COR-L47 (cell line): ENCODE results near the gene EVPL.
A peak's percentile ranks its signal among the peaks of the same experiment; 100 is the strongest.
"Not testable (repeated sequence)": the region's sequence is repeated elsewhere in the genome, so short reads cannot be mapped to it uniquely, and the experiment has no call there.

Experiments used
- DNase-seq: peaks from one replicate; lab custom pipeline; 2025; lab: John Stamatoyannopoulos, UW

Gene EVPL

GRCh38 chr17:76027159-76027839 lies at the start of gene EVPL:
Gene EVPL, minus strand, starts transcription at chr17:76027306. Its CDS starts 108 bp downstream, at chr17:76027198.
- DNase-seq: no peak

DNA sequence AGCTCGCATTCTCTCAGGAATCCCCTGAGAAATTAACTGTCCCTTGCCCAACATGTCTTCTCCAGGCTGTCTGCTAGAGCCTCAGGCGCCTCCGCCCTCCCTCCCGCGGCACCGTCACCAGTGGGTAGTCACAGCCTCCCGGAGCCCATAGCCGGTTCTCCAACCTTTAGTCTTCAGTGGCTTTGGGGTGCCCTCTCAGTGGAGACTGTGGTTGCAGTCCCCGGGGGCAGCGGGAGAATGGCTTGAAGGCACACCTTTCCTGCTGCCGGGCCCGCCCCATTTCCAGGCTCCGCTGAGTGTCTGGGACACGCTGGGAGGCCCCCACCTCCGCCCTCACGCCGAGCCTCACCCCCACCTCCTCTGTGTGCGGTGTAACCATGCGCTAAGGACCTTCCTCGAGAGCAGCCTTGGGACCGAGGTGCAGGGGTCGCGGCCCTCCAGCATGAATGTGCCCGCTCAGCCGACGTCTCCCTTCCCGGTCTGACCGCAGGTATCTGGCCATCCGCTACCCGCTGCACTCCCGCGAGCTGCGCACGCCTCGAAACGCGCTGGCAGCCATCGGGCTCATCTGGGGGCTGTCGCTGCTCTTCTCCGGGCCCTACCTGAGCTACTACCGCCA lies 49.1 kb upstream of the EVPL start:
- DNase-seq: no peak

DNA sequence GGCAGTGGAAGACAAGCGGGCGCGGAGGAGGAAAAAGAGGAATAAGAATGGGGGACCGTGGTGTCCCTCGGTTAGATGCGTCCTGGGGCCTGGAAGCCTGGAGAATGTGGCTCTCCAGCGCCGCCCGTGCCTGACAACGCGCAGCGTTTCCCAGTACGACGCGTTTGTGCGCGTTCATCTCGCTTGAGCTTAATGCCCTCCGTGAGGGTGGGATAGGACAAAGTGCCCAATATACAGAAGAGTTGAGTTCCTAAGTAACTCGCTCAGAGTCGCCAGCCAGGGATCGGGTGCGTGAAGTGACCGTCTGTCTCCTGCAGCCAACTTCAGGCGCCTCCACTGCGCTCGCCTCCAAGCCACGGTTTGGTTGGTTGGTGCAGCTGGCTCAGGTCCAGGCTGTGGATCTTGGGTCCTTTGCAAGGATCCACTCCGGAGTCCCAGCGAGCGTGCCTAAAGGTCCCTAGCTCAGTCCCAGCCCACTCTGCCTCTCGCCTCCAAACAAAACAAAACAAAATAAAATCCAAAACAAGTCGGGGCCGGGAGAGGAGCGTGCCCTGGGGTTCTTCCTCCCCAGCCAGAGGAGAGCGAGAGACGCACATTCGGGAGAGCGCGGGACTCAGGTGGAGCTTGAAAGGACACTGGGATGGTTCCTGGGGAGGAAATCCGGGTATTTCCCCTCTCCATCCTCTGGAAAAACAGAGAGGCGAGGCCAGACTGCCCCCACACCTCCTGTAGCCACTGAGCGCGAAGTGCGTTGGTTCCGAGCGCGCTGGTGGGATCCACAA lies 48.4 kb upstream of the EVPL start:
- DNase-seq: peak; percentile 29

DNA sequence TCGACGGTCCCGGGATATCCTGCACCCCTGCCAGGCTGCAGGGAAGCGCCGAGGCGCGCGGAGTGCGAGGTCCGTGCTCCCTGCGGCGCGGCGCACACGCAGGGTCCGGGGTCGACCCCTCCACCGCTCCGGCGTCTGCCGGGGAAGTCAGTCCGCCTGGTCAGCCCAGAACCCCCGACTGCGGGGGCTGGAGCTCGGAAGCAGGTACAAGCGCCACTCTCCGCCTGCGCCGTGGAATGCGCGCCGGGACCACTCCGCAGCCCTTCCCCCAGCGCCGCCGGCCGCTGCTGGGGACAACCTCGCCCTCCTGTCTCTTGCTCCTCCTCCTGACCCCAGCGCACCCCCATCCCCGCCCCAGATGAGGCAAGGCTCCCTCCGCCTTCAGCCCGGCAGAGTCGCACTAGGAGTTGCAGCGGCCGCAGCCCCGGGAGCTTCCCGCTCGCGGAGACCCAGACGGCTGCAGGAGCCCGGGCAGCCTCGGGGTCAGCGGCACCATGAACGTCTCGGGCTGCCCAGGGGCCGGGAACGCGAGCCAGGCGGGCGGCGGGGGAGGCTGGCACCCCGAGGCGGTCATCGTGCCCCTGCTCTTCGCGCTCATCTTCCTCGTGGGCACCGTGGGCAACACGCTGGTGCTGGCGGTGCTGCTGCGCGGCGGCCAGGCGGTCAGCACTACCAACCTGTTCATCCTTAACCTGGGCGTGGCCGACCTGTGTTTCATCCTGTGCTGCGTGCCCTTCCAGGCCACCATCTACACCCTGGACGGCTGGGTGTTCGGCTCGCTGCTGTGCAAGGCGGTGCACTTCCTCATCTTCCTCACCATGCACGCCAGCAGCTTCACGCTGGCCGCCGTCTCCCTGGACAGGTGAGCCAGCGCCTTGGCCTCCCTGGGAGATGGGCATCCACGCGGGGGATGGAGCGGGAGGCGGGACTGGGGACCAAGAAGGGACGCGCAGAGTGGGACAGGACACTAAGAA lies 47.6 kb upstream of the EVPL start, which contains the start of gene GALR2:
Gene GALR2 (plus strand): TSS at position 392 of the 974 bp plus-strand sequence. CDS start 103 bp downstream, at position 495.
- DNase-seq: no peak

- DNase-seq: peak; percentile 85
Observed at GRCh38 chr17:76072148-76072858, 45.2 kb upstream of the EVPL start, which contains the start of gene SRP68. Gene SRP68, minus strand, starts transcription at chr17:76072517. Its CDS starts 26 bp downstream, at chr17:76072491.

GRCh38 chr17:76071531-76072147 lies 44.5 kb upstream of the EVPL start:
- no peak for DNase-seq

DNA sequence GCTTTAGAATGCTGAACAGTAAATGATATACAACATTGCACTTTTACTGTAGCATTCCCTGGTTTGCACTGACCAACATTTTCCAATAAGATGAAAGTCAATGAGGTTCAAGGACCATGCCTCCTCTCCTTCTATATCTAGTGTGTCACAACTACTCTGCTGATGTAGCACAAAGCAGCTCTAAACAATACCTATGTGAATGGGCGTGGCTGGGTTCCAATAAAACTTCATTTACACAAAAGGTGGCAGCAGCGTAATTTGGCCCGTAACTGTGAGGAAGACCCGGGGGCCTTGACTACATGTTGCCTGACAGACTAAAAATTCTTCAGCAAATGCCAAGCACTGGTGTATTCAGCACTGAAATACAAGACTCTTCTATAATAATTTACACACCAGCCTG lies 38.7 kb upstream of the EVPL start:
- DNase-seq: no peak

- no peak for DNase-seq
Observed at GRCh38 chr17:76063875-76064546, 36.9 kb upstream of the EVPL start.

GRCh38 chr17:76058264-76058663 lies 31.2 kb upstream of the EVPL start:
- DNase-seq: not testable (repeated sequence)

DNA sequence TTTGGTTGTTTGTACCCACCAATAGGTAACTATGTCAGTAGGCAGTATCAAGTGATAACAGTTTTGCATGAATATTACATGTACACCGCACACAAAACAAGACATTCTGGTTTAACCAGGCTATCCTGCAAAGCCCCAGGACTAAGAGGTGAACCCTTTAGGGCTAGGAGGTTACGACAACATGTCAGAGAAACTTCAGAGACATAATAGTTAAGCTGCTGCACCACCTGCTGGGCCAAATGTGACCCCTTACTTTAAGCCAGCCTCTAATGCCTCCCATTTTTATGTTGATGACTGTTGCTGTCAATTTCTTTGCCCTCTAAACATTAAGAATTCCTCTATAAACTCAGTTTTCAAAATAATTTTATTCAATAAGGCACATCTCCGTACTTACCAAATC lies 29.8 kb upstream of the EVPL start:
- DNase-seq: no peak

DNA sequence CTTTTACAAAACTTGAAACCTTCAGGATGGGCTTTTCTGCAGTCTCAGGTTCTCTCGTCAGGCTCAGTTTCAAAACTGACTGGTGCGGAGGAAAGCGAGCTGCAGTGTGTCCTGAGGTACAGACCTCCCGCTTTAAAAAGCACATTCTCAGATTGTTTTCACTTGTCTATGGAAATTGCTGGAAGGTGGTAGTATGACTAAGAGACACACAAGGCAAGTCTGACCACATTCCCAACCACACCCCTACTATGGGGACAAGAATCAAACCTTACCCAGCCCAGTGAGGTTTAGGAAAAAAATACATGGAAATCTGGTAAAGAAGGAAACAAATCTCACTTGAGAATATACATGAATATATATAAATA lies 27.0 kb upstream of the EVPL start:
- DNase-seq: no peak

DNA sequence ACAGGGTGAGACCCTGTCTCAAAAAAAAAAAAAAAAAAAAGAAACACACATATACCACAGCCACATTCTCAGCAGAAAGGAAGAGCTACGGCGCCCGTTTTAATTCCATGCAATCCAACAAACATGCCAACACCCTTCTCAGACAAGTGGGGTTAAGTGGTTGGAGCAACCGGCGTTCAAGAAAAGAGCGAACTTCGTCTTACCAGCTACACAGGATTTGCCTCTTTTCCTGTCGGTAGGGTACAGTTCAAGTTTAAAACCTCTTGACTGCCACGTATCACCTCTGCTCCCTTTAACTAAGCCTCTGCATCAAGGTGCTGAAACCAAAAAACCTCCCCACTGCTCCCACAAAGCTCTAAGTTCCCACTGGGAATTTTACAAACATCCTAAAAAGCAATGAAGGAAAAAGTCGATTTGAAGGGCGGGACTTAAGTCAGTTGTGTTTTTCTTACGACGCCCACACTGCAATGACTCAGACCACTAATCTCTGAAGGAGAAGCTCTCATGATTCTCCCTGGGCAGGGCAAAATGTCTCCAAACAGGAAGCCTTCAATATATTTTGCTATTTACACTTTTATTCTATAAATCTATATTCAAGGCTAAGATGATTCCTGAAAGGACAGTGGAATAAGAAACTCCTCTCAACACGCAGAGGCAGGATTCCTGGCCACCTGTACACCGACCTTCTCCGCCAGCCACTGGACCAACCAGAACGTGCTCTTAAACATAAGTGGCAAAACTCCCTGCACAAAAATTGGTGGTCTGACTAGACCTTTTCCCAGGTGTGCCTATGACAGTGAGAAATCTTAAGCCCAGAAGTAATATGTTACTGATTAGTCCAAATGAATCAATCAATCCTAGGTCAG lies 26.4 kb upstream of the EVPL start:
- no peak for DNase-seq

- DNase-seq: no peak
Observed at GRCh38 chr17:76051561-76051960, 24.5 kb upstream of the EVPL start.

DNA sequence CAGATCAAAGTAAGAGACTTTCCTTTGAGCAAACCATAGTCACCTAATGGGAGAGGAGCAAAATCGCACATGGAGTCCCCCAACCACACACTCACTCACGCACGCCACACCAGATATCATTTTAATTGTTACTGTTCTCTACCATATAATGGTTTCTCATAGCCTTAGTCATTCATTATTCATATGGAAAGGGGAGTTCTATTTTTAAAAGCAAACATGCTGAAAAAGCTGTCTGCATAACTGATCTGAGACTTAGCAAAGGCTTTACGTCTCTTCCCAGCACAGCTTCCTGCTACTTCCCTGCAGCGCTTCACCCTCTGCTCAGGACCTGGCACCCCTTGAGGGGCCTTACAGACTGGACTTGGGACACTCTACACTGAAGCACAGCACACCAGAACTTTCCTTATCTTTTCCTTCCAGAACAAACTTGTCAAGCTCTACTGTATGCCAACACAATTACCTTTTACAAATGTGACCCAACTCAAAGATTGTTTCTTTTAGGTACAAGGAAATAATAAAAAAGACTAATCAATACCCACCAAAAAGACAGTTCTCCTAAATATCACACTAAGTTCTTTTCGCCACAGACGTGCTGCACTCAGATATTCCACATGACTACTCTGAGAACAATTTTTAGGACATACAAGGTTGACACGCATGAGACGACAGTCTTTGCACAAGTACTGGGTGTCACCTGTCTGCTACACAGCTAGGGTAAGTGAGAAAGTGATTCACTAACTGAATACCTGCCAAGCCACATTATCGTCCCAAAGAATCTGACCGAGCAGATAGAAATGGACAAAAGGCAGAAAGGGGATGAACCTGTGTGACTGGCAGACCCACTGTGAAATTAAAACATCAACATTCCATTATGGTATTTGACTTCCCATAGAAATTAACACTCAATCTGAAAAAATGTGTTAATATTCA lies 23.7 kb upstream of the EVPL start:
- DNase-seq: no peak

GRCh38 chr17:76049836-76050537 lies 22.9 kb upstream of the EVPL start:
- no peak for DNase-seq

DNA sequence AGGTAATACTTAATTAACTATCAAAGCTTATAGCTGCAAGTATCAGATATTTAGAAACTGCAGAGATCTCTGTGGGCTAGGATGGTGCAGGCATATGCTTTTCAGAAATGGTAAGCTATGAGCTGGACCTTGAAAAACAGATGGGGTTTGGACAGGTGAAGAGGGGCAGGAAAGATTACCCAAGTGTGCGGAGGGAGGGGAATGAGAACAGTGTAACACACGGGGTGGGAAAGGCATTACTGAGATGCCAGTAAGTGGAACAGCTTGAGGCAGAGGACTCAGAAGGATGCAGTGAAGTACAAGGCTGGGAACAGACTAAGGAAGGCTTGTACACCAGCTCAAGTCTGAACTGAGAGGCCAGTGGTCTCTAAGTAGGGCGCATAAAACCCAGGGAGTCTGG lies 22.1 kb upstream of the EVPL start:
- DNase-seq: no peak

- DNase-seq: no peak
Observed at GRCh38 chr17:76048711-76049110, 21.6 kb upstream of the EVPL start.
